NT2/D1 (cell line): ENCODE data around the gene ADGRA1.

Source experiments
- SUZ12 ChIP-seq: IDR thresholded peaks from 2 replicates; pipeline ENCODE4 v1.6.1; 2011; ENCODE audit not compliant: insufficient read length, insufficient read depth; ENCODE audit errors: extremely low read depth
- YY1 ChIP-seq: IDR thresholded peaks from 2 replicates; pipeline ENCODE4 v1.6.1; 2011; ENCODE audit not compliant: insufficient read length, insufficient read depth
- ZNF274 ChIP-seq: IDR thresholded peaks from 2 replicates; pipeline ENCODE4 v1.6.1; 2011; ENCODE audit warnings: mild to moderate bottlenecking, low read depth, low read length

DNA sequence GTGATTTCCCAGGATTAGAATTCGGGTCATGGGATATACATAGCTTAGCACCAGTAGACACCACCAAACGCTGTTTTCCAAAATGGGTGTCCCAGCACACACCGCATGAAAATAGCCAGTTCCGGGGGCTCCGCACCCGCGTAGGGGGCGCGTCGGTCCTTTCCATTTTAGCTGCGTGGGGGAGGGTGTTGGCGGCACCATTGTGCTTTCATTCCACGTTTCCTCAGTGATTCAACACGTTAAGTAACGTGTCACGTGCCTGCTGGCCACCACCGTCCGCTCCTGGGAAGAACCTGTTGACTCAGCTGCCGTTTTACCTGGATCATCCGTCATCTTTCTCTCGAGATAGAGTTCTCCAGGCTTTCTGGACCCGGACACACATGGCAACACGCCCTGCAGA lies 25.6 kb upstream of the ADGRA1 start:
- no peak for TF ChIP-seq YY1
- TF ChIP-seq SUZ12, result no peak
- TF ChIP-seq ZNF274, result no peak
